Activated CD8-positive, alpha-beta memory T cell treated with anti-CD3 and anti-CD28 coated beads for 1 hour (primary cell): ENCODE measurements around the gene UMOD.

Experiments
- DNase-seq, 2 donors: peaks; one replicate each; pipeline ENCODE4 v3.0.0-alpha.2; 2020; ENCODE audit warnings: low read depth in 1 of 2; ENCODE audit errors: extremely low read depth in 1 of 2

UMOD gene

GRCh38 chr16:20369452-20370054 is 17.0 kb upstream of the UMOD start:
- no peak for DNase-seq

DNA sequence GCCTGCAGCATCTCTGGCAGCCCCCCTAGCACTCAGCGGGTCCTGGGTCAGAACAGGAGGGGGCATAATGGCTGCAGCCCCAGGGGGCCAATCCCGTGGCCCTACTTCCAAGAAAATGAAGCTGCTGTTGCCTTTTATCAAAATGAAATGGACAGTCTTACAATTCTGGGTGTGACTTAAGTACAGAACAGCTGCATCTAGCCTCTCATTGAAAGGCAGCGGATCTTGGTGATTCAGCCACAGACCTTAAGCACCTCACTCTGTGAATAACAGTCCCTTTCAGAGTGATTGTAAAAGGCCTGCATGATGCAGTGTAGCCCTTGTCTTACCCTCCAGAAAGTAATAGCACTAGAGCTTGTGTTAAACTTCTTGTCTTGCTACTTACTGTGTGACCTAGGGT is 11.5 kb upstream of the UMOD start:
- DNase-seq, result no peak

DNA sequence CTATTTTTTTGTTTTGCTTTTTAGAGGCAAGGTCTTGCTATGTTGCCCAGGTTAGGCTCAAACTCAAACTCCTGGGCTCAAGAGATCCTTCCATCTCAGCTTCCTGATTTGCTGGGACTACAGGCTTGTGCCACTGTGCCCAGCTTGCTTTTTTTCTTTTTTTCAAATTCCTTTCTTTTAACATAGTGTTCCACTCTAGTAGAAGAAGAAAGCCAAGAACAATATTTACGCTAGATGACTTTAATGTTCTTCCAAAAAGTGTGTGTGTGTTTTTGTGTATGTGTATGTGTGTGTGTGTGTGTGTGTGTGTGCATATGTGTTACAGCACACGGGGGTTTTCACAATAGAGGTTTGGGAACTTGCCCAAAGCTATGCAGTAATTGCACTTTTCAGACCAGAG is 10.7 kb upstream of the UMOD start:
- DNase-seq, result no peak

- no peak for DNase-seq
These were observed 7.5 kb upstream of the UMOD start for GRCh38 chr16:20359997-20360396.

DNA sequence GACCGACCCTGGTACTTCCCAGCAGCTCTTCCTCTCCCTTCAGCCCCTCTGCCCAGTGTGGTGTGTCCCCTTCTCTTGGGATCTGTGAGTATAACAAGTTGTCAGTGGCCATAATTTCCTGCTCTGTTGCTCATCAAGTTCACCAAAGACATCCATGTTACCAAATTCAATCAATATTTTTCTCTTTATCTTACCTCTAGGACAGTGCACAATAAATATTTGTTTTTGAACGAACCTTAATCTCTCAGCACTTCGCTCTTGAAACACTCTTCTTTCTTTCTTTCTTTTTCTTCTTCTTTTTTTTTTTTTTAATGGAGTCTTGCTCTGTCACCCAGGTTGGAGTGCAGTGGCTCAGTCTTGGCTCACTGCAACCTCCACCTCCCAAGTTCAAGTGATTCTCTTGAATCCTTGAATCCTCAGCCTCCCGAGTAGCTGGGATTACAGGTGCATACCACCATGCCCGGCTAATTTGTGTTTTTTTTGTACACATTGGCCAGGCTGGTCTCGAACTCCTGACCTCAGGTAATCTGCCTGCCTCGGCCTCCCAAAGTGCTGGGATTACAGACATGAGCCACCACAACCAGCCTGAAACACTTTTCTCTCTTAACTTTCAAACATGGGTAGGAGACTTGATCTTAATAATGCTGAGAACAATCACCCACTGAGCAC is 2.7 kb upstream of the UMOD start:
- DNase-seq, result no peak

- DNase-seq, result no peak
These were observed 864 bp upstream of the UMOD start for GRCh38 chr16:20353379-20353778.

DNA sequence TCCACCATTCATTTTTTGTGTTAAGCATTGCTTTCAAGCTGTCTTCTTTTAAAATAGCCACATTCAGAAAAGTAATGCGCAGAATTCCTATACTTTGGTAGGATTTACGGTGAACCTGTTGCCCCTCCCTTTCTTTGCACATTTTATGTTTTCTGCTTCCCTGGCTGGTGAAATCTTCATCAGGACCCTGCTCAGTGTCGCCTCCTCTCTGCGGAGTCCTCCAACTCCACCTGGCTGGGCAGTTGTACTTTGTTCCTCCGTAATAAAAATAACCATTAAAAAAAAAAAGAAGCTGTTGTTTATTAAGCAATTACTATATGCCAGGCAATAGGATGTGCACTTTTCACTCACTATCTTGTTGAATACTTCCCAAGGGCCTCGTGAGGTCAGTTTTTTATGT is 2.9 kb downstream of the UMOD start:
- DNase-seq, result no peak

DNA sequence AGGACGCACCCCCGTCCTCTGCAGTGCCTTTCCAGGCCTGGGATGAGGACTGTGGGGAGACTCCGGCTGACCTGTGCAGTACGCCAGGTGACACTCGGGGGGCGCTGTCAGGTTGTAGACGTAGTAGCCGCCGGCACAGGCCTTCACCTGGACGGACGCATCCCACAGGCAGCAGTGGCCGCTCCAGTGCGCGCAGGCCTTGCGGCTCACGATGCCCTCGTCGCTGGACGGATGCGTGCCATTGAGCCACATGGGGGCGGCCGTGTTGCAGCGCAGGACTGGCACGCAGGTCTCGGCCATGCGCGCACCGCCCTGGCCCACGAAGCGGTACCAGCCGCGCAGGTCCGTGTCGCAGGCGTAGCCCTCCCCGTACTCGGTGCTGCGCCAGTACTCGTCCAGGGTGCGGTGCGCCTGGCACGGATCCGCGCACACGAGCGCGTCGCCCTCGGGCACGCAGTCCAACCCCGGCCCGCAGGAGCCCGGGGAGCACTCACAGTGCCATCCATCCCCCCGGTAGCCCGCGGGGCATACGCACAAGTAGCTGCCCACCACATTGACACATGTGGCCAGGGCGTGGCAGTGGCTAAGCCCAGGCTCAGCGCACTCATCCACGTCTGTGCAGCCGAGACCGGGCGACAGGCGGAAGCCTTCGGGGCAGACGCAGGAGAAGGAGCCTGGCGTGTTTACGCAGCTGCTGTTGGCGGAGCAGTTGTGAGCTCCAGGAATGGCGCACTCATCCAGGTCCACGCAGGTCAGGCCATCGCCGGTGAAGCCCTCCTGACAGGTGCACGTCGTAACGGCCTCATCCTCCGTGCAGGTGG is 3.9 kb downstream of the UMOD start:
- DNase-seq, result no peak

DNA sequence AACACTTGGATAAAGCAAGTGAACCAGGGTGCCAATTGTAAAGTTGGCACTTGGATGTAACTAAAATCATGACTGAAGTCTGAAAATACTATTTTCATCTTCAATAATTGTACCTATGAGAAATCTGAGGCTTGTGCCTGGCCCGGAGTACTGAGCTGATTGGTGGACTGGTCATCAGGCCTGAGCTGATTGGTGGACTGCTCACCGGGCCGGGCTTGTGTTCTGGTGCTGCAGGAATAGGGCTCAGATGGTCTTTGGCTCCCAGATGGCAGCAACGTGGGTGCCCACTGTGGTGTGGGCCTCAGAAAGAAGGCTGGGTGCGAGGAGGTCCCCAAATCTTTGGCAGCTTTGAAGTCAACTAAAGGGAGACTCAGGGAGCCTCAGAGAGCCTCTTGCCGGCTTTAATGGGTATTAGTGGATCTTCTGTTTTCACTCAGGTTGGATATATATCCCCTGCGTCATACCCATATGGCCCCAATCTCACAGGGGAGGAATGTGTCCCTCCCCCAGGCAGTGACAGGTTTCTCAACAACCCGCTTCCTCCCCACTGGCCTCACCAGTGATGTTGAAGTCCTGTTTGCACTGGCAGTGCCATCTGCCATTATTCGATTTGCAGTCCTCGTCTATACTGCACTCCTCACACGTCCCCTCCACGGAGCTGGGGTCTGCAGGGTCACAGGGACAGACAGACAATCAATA is 4.7 kb downstream of the UMOD start:
- DNase-seq, result no peak

GRCh38 chr16:20344611-20345010 is 7.9 kb downstream of the UMOD start:
- DNase-seq, result no peak

DNA sequence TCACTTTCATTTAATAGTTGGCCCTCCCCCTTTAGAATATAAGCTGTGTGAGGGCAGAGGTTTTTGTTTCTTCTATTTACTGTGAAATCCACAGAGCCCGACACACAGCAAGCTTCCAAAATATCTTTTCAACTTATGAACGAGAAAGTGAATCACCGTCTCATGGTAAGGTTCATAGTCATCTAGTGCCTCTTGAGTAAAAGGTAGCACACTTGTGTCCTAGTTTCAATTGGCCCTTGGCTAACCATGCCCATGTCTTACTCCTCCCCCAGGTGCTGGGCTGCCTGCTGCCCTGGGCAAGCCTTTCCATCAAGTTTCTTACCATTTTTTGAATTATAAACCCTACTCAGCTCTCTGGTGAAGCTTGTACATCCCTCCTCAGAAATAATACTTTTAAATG is 12.8 kb downstream of the UMOD start:
- no peak for DNase-seq

DNA sequence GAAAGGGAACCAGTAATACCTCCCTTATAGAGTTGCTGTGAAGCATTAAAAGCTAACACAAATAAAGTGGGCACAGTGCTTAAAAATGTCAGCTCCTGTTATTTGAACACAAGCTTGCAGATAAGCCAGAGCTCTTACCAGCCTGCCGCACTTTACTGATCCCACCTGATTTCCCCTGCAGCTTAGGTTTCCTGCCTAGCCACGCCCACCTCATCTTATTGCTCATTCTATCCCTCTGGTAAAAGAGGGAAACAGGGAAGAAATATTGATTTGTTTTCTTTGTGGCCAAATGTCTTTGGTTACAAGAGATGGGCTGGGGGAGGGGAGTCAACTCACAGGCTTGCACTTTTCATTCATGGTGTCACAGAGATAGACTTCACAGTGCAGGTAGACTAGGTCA is 15.6 kb downstream of the UMOD start:
- no peak for DNase-seq

- no peak for DNase-seq
These were observed 18.1 kb downstream of the UMOD start for GRCh38 chr16:20334396-20334795.

DNA sequence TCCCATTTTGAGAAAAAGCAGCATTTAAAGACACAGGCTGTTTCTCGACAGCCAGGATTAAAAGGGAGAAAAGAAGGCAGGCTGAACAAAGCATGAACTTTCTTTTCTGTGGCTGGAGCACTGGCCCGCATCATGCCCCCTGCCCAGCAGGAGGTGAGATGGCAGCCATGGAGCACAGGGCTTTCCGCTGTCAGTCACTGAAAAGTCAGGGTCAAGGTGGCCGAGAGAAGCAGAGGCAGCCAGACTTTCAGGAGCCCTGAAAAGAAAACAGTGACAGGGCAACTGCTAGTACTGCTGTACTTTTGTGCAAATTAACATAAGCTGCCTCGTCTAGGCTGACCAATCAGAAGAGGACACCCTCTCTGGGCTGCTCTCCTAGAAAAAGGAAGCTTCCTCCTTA is 19.4 kb downstream of the UMOD start:
- DNase-seq, result no peak

- no peak for DNase-seq
These were observed 20.1 kb downstream of the UMOD start for GRCh38 chr16:20332411-20332810.

DNA sequence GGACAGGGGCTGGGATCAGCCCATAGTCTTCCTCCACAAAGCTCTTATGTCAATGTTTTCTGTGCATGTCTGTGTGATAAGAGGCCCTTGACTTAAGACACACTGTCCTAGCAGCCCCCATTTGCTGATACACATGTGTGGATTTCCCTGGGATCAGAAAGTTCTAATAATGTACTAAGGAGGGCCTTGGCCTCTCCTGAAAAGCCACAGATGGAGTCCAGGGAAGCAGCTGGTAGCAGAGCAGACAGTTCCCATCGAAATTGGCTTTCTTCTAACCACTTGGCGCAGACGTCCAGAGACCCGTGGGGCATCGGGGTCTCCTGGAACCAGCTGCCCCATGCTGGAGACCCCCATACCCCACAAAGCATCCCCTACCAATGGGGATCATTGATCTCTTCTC is 20.9 kb downstream of the UMOD start:
- DNase-seq, result no peak

GRCh38 chr16:20329392-20330138 is 22.9 kb downstream of the UMOD start:
- DNase-seq, result no peak

- DNase-seq, result no peak
These were observed 25.0 kb downstream of the UMOD start, which contains the start of gene GP2 for GRCh38 chr16:20327444-20328041. TSS of gene GP2 (minus strand) at chr16:20327513. CDS start at chr16:20326431, 1,082 bp downstream.

DNA sequence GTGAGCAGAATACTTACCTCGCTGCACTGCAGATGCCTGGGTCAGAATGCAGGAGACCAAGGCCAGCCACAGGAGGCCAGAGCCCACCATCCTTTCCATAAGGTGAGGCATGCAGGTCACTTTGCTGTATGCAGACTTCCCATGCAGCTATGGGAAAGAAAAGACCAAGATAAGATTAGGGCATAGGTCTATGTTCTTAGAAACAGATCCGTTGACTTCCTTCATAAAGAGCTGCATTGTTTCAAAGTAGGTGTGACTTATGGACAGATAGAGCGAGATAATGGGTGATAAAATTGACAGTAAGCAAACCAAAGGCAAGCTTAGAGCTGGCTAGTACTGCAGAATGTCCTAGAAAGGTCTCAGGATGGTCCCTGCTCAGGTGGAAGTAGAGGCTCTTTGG is 26.2 kb downstream of the UMOD start:
- DNase-seq, result no peak

DNA sequence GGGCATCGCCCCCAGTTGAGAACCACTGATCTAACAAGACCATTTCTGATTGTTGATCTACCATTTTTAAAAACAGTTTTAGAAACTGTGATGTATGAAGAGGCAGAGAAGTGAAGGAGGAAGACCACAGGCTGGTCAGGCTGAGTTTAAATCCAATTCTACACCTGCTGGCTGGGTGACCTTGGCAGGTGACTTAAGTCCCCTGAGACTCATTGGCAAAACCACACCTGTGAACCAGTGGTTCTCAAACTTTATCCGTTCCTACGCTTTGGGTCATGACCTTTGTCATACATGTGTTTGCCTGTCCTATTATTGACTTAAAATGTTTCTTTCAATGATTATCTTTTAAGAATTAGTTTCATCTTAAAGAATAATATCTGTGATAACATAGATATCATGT is 27.5 kb downstream of the UMOD start:
- no peak for DNase-seq
